ENCODE data around the gene C2CD4D. TPM values are rescaled to one million over a fixed set of nuclear protein-coding genes. Genes with fewer than 3 reads are reported as not detected.

C2CD4D gene
- total and polyA plus RNA-seq, 2 of the 13 experiments (the other 11 are each of a cell fraction or from before 2014, with no cell fraction given): not detected

DNA sequence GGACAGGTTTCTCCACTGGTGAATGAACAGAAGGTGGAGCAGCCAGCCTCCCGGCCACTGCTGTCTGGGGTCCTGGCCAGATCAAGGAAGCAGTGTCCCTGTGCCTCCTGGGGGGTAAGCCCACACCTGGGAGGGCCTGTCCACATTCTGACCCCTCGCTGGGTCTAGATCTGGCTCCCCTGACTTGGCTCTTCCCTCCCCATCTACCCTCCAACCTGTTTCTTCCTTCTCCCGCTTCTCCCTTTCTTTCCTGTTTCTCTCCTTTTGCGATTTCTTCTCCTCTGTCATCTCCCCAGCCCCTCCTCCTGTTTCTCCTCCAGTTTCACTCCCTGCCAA, 8.4 kb downstream of the C2CD4D start (continued):
- TF ChIP-seq, protein P1, sequence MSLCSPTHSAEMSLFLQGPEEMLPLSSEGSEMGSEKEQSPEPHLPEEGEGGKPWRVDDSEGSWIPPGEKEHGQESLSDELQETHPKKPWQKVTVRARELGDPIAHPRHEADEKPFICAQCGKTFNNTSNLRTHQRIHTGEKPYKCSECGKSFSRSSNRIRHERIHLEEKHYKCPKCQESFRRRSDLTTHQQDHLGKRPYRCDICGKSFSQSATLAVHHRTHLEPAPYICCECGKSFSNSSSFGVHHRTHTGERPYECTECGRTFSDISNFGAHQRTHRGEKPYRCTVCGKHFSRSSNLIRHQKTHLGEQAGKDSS (CRISPR knock-in tag; IDR thresholded peaks at IDR 0.05; ENCODE audit: borderline replicate concordance, low read depth): peak; percentile 15; the same call in 1 of the 2 replicates
- 0 out of 2 replicates have a peak, but pooled peaks have one; percentile 8 for TF ChIP-seq ZFP36L1 (CRISPR knock-in tag; IDR thresholded peaks at IDR 0.05)
- no peak for TF ChIP-seq REXO4 (CRISPR knock-in tag; IDR thresholded peaks at IDR 0.05; ENCODE audit: borderline replicate concordance)
- no peak for TF ChIP-seq ZFP36L2 (CRISPR knock-in tag; IDR thresholded peaks at IDR 0.05)
- no peak for TF ChIP-seq MXD4 (CRISPR knock-in tag; IDR thresholded peaks at IDR 0.05)
- TF ChIP-seq SRSF1 (optimal IDR thresholded peaks at IDR 0.05; ENCODE audit: low read depth, low read length): no peak
- no peak for TF ChIP-seq ZNF772 (CRISPR knock-in tag; IDR thresholded peaks at IDR 0.05)
- no peak for TF ChIP-seq ZNF20 (CRISPR knock-in tag; IDR thresholded peaks at IDR 0.05)
- no peak for TF ChIP-seq RARA (CRISPR knock-in tag; IDR thresholded peaks at IDR 0.05)
- no peak for TF ChIP-seq XRCC5 (optimal IDR thresholded peaks at IDR 0.05; ENCODE audit: low read length)
- no peak for TF ChIP-seq SMYD3 (CRISPR knock-in tag; IDR thresholded peaks at IDR 0.05)
- TF ChIP-seq ZNF616 (CRISPR knock-in tag; IDR thresholded peaks at IDR 0.05; ENCODE audit: low read depth): no peak
- TF ChIP-seq SMAD9 (CRISPR knock-in tag; IDR thresholded peaks at IDR 0.05): no peak
- TF ChIP-seq HDAC2 (CRISPR knock-in tag; IDR thresholded peaks at IDR 0.05): no peak
- TF ChIP-seq ZNF567 (CRISPR knock-in tag; IDR thresholded peaks at IDR 0.05; ENCODE audit: borderline replicate concordance): no peak
- TF ChIP-seq TCF7 (IDR thresholded peaks at IDR 0.05; ENCODE audit: low read depth): no peak
- TF ChIP-seq, protein P2, sequence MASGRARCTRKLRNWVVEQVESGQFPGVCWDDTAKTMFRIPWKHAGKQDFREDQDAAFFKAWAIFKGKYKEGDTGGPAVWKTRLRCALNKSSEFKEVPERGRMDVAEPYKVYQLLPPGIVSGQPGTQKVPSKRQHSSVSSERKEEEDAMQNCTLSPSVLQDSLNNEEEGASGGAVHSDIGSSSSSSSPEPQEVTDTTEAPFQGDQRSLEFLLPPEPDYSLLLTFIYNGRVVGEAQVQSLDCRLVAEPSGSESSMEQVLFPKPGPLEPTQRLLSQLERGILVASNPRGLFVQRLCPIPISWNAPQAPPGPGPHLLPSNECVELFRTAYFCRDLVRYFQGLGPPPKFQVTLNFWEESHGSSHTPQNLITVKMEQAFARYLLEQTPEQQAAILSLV (CRISPR knock-in tag; IDR thresholded peaks at IDR 0.05; ENCODE audit: borderline replicate concordance): no peak
- TF ChIP-seq, protein P3, sequence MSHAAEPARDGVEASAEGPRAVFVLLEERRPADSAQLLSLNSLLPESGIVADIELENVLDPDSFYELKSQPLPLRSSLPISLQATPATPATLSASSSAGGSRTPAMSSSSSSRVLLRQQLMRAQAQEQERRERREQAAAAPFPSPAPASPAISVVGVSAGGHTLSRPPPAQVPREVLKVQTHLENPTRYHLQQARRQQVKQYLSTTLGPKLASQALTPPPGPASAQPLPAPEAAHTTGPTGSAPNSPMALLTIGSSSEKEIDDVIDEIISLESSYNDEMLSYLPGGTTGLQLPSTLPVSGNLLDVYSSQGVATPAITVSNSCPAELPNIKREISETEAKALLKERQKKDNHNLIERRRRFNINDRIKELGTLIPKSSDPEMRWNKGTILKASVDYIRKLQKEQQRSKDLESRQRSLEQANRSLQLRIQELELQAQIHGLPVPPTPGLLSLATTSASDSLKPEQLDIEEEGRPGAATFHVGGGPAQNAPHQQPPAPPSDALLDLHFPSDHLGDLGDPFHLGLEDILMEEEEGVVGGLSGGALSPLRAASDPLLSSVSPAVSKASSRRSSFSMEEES (CRISPR knock-in tag; IDR thresholded peaks at IDR 0.05): no peak
- TF ChIP-seq, protein P4, sequence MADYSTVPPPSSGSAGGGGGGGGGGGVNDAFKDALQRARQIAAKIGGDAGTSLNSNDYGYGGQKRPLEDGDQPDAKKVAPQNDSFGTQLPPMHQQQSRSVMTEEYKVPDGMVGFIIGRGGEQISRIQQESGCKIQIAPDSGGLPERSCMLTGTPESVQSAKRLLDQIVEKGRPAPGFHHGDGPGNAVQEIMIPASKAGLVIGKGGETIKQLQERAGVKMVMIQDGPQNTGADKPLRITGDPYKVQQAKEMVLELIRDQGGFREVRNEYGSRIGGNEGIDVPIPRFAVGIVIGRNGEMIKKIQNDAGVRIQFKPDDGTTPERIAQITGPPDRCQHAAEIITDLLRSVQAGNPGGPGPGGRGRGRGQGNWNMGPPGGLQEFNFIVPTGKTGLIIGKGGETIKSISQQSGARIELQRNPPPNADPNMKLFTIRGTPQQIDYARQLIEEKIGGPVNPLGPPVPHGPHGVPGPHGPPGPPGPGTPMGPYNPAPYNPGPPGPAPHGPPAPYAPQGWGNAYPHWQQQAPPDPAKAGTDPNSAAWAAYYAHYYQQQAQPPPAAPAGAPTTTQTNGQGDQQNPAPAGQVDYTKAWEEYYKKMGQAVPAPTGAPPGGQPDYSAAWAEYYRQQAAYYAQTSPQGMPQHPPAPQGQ (CRISPR knock-in tag; IDR thresholded peaks at IDR 0.05; ENCODE audit: borderline replicate concordance): no peak
- TF ChIP-seq ZNF557 (CRISPR knock-in tag; IDR thresholded peaks at IDR 0.05): no peak
- TF ChIP-seq ZNF451 (CRISPR knock-in tag; IDR thresholded peaks at IDR 0.05): peak; percentile 8; the same call in 1 of the 2 replicates
- TF ChIP-seq ZNF431 (CRISPR knock-in tag; IDR thresholded peaks at IDR 0.05; ENCODE audit: borderline replicate concordance, low read depth): no peak
- TF ChIP-seq ZNF496 (CRISPR knock-in tag; IDR thresholded peaks at IDR 0.05; ENCODE audit: insufficient replicate concordance): no peak
- TF ChIP-seq, protein P5, sequence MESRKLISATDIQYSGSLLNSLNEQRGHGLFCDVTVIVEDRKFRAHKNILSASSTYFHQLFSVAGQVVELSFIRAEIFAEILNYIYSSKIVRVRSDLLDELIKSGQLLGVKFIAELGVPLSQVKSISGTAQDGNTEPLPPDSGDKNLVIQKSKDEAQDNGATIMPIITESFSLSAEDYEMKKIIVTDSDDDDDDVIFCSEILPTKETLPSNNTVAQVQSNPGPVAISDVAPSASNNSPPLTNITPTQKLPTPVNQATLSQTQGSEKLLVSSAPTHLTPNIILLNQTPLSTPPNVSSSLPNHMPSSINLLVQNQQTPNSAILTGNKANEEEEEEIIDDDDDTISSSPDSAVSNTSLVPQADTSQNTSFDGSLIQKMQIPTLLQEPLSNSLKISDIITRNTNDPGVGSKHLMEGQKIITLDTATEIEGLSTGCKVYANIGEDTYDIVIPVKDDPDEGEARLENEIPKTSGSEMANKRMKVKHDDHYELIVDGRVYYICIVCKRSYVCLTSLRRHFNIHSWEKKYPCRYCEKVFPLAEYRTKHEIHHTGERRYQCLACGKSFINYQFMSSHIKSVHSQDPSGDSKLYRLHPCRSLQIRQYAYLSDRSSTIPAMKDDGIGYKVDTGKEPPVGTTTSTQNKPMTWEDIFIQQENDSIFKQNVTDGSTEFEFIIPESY (CRISPR knock-in tag; IDR thresholded peaks at IDR 0.05): no peak
- TF ChIP-seq ZNF605 (CRISPR knock-in tag; IDR thresholded peaks at IDR 0.05): no peak
- no peak for TF ChIP-seq CC2D1A (CRISPR knock-in tag; IDR thresholded peaks at IDR 0.05)

Data from HepG2 (cell line).